ENCODE measurements around the gene EDNRA.
"Not testable (repeated sequence)": the region's sequence is repeated elsewhere in the genome, so short reads cannot be mapped to it uniquely, and the experiment has no call there.

EDNRA gene

GRCh38 chr4:147480891-147481576 is at the start of gene EDNRA:
Gene EDNRA (plus strand): TSS chr4:147481097. CDS start chr4:147485682, 4,585 bp downstream.
- no peak for DNase-seq

DNA sequence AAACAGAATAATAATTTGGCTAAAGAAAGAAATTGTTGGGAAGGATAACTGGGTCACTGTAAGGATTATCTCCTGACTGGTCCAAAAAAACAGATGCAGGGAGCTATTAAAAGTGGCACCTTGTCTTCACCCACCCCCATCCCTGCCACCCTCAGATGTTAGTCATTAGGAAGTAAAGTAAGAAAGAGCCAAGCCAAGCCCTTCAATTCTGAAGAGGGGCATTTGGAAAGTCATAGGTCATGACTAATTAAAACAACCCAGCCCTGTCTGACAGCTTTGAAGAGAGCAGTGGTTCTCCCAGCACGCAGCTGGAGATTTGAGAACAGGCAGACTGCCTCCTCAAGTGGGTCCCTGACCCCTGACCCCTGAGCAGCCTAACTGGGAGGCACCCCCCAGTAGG is 46.5 kb upstream of the EDNRA start:
- not testable (repeated sequence) for DNase-seq

GRCh38 chr4:147440442-147440841 is 40.5 kb upstream of the EDNRA start:
- DNase-seq: no peak

GRCh38 chr4:147447786-147448185 is 33.1 kb upstream of the EDNRA start:
- DNase-seq: no peak

DNA sequence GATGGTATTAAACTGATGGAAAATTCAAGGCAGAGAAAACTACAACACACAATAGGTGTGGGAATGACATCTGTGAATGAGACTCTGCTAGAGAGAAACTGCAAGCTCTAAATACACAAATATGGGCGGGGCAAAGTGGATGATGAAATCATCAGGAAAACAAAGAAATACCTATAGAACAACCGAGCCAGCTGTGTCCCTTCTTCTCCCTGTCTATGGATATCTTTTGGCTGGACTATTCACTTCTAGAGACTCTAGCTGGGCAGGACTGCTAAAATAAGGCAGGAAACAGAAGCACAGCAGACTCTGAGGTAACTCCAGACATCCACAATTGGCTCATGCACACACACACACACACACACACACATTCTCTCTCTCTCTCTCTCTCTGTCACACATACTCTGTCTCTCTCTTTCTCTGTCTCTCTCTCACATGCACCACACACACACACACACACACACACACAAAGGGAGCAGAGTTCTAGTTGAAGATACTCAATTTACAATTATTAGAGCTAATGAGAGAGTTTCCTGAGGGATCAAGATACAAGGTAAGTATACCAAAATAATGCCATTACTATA is 27.2 kb upstream of the EDNRA start:
- no peak for DNase-seq

DNA sequence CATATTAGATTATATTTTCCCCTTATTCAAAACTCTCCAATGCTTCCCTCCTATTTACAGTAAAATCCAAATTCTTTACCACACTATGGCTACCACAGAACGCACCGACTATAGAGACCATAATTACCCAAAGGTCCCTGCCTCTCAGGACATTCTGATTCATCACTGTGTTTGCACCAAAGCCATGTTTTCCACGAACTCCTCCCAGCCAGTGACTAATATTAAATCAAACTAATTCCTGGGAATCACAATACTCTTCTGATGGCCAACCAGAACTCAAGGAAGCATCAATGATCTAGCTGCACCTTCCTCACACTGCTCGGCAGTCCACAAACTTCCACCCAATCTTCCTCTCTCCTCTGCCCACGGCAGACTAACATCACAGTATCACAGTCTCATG is 24.2 kb upstream of the EDNRA start:
- DNase-seq: no peak

DNA sequence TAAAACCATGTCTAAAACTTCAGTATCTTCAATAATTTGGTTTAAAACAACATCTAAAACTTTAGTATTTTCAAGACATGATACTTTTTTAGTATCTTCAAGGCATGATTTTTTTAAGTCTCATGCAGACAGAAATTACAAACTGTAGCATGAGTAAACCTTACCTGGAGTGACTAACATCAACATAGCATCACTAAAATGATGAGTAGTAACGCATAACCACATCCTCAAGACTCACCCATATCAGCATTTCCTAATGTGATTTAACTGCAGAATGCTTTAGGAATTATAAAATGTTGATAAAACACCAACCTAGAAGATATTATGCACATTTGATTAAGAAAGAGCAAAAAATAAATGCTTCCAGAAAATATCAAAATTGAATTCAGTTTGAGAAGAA is 19.7 kb upstream of the EDNRA start:
- DNase-seq: no peak

DNA sequence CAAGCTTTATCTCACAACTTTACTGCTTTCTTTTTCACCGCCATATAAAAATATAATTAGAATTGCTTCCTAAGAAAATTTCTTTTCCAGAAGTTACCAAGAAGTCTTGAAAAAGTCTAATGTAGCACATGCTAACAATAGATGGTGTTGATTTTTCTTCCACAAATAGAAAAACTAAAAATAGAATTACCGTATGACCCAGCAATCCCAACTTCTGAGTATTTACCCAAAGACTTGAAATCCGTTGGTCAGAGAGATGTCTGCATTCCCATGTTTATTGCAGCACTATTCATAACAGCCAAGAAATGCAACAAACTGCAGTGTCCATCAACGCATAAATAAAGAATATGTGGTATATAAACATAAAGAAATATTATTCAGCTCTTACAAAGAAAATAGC is 17.8 kb upstream of the EDNRA start:
- DNase-seq: no peak

GRCh38 chr4:147465461-147465860 is 15.4 kb upstream of the EDNRA start:
- no peak for DNase-seq

GRCh38 chr4:147477439-147477838 is 3.5 kb upstream of the EDNRA start:
- DNase-seq: no peak

DNA sequence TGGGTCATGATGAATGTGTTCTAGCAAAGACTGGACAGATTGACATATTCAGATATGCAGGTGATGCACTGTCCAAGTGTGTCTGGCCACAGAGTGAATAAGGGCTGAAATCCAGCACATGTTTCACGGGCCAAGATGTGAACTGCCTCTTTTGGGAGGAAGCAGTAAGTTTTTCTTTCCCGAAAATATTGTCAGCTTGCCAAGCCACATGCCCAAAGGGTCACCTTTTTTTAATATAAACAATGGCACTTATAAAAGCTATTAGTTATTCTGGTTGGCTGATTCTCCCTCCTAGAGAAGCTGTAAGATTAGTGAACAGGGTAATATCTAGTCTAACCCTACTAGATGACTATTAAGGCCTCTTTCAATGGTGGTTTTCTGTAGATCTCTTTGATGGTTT is 1.5 kb upstream of the EDNRA start:
- no peak for DNase-seq

- no peak for DNase-seq
These were observed 1.1 kb upstream of the EDNRA start for GRCh38 chr4:147479786-147480185.

DNA sequence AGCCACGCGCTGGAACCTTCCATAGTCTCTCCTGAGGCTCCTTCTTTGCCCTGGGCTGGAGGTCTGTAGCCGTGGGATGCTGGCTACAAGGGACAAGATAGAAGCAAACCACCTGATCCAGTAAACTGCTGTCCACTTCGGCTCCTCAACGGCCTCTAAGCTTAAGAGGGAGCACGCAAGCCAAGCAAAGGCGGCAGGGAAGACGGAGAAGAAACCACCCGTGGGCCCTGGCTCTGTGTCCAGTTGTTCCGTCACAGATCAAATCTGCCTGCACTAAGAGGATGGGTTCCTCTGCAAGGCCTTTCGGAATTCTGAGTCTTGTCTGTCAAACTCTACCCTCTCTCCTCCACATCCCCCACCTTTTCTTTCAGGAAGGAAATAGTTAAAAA is 401 bp upstream of the EDNRA start:
- no peak for DNase-seq

DNA sequence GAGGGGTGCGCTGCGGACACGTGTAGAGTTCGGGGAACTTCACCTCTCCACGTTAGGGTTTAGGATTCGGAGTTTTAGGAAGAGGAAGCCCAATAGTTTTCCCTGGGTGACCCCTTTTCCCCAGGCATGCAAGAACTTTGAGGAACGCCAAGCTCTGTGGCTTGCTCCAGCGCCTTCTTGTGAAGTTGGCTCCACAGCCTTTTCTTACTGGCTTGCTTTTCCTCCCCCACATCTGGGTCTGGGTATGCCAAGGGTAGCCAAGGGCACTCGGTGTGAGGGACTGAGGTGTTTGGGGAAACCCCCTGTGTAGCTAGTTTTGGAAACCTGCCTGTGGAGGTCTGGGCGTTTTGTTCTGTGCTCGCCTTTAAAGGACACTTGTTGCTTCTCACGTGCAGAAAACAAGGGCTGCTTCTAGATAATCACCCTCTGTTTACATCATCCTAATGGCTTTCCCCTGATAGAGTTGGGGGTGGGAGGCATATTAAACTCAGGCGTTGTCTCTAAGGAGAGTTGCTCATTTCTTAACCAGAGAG is 746 bp downstream of the EDNRA start:
- no peak for DNase-seq

DNA sequence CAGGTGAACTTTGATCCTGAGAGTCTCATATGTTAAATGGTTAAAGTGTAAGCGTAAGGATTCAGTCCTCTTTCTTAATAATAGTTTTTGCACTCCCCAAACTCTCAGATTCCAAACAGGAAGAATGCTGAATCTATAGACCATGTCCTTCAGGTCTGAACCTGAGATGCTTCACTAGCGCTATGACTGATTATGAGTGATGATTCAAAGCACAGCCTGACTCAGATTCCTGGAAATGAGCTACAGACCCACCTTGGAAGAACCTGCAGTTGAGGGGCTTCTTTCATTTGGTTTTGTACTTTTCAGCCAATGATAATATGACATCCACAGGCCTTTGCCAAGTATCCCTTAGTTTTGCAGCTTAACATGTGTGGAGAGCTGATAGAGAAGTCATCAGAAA is 1.4 kb downstream of the EDNRA start:
- no peak for DNase-seq

GRCh38 chr4:147485167-147485566 is 4.3 kb downstream of the EDNRA start:
- DNase-seq: no peak

GRCh38 chr4:147487616-147488015 is 6.7 kb downstream of the EDNRA start:
- DNase-seq: no peak

DNA sequence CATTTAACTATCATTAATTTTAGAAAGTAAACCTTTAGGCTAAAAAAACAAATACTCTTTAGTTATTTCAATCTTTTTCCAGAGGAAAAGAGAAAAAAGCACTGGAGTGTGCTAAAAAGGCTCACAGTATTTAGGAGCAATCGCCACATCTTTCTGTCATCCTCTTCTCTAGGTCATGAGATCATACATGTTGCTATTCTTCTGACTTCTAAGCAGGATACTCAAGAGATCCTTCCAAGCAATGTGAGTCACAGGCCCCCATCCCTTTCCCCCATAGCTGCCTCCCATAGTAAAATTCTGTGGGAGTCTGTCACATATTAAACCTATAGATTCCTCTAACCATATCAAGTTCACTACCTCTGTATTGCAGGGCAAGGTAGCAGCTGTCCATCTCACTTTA is 7.7 kb downstream of the EDNRA start:
- DNase-seq: no peak

DNA sequence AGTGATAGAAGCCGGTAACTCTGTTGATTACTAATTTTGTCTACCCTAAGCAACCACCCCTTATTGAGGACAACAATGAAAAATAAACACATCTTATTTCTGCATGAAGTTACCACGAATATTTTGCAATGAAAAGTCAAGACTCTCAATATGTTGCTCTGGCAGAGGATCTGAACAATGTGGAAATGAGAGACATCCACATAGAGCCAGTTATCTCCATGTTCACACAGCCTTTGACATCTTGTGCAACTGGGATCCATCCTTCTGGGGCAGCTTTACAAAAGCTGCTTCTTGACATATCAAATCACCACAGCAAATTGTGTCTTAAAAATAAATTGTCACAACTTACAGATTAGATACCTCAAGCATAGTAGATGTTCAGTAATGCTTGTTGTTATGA is 10.2 kb downstream of the EDNRA start:
- no peak for DNase-seq

DNA sequence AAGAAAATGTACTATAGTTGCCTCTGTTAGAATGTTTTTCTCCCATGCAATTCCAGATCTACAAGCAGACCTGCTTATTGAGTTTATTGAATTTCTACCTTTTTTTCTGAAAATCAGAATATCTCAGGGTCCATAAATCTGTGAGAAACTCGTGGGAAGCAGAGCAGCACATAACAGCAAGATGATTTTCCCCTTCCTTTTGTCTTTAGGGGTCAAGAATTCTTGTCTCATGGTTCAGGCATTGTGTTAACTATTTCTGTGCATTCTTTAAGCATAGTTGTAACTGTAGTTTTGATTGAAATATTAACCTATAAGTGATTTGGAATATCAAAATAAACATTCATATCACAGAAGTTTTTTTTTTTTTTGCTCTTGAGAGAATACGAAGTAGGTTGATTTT is 11.4 kb downstream of the EDNRA start:
- DNase-seq: no peak

DNA sequence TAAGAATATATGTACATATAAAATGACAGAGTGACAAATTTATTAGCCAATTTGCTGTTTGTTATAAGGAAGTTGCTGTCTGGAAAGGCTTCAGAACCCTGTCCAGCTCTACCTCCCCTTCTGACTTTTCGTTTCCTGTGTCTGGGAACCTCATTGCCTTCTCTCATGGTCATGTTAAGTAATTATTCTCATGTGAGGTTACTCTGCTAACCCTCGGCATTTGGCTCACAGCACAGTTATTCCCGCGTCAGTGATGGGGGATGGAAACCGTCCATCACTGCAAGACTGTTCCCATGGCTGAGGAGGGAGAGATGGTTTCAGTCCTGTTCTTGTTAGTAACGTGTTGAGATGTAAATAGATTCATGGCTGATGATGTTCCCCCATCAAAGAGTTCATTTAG is 11.9 kb downstream of the EDNRA start:
- no peak for DNase-seq

GRCh38 chr4:147493307-147493706 is 12.4 kb downstream of the EDNRA start:
- DNase-seq: no peak

DNA sequence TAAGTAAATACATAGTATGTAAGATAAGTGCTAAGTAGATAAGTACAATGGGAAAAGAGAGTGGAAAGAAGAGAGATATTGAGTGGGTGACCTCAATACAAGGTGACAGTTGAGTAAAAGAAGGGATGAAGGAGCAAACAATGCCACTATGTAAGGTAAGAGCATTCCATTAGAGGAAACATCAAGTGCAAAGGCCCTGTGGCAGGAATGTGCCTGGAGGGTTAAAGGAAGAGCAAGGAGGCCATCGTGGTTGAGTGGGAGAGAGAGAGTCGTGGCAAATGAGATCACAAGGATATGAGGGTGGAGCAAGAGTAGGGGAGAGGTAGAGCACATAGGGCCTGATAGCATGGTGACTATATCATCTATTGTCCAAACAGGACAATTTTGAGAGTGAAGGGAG is 13.4 kb downstream of the EDNRA start:
- DNase-seq: no peak

GRCh38 chr4:147496500-147496899 is 15.6 kb downstream of the EDNRA start:
- DNase-seq: no peak

All from NCI-H1092 treated with DMSO at 0.1 percent for 48 hours (cell line).